ENCODE measurements around the gene ELOVL6. TPM values are rescaled to one million over a fixed set of nuclear protein-coding genes. Genes with fewer than 3 reads are reported as not detected.

The ELOVL6 gene
- total RNA-seq, 2 donors from 2014 or later: 1.3 to 1.6 TPM

- 86% methylated on average over 2 of the region's 2 CpGs for WGBS
- no peak for DNase-seq (ENCODE audit: low spot score)
- H3K4me3 ChIP-seq: no peak overlapping the region
- no peaks in the 10 kb centered on the region for H3K27me3 ChIP-seq (replicated peaks; ENCODE audit: insufficient read depth)
- H3K9me3 ChIP-seq: no peaks in the 10 kb centered on the region
- no peaks in the 10 kb centered on the region for H3K4me1 ChIP-seq (replicated peaks)
- H3K36me3 ChIP-seq: no peaks in the 10 kb centered on the region
- intact Hi-C loops (cut with DNase I): no loop called here
- no peak overlapping the region for H3K27ac ChIP-seq
- TF ChIP-seq POLR2A (IDR thresholded peaks at IDR 0.05) (no peak), POLR2AphosphoS5 (IDR thresholded peaks at IDR 0.05) (no peak), CTCF (IDR thresholded peaks at IDR 0.05) (no peak)
These were observed 93.8 kb downstream of the ELOVL6 start for GRCh38 chr4:110104661-110105060.

- intact Hi-C loops (cut with DNase I): no loop called here
These were observed 98.8 kb downstream of the ELOVL6 start for GRCh38 chr4:110099638-110100037.

GRCh38 chr4:110096405-110096804 lies 102.0 kb downstream of the ELOVL6 start:
- 83% methylated on average over 1 of the region's 1 CpG for WGBS

More at GRCh38 chr4:110099638-110100037, 98.8 kb downstream of the ELOVL6 start:
- H3K9me3 ChIP-seq: no peaks in the 10 kb centered on the region
- H3K27me3 ChIP-seq (replicated peaks; ENCODE audit: insufficient read depth): no peaks in the 10 kb centered on the region
- H3K4me1 ChIP-seq (replicated peaks): no peaks in the 10 kb centered on the region
- TF ChIP-seq POLR2AphosphoS5 (IDR thresholded peaks at IDR 0.05) (no peak), POLR2A (IDR thresholded peaks at IDR 0.05) (no peak), CTCF (IDR thresholded peaks at IDR 0.05) (no peak)
- H3K36me3 ChIP-seq: no peaks in the 10 kb centered on the region
- H3K27ac ChIP-seq: no peak overlapping the region
- DNase-seq (ENCODE audit: low spot score): no peak
- H3K4me3 ChIP-seq: no peak overlapping the region

DNA sequence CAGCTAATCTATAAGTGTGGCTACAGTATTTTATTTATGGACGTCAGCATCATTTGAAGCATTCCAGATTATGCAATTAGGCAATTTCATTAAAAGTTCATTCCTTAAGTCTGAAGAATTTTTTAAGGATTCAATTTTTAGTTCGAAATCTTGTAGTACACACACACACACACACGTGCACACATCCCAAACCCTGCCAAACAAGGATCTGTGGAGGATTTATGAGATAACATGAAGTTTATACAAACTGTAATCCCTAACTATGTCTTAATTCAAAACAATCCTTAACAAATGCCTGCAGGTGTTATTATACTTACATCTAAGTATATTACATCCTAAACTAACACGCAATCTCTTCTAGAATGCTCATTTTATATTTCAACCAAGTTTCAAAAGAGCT lies 105.8 kb downstream of the ELOVL6 start:
- intact Hi-C loops (cut with DNase I): no loop called here
- DNase-seq (ENCODE audit: low spot score): no peak

More at GRCh38 chr4:110096405-110096804, 102.0 kb downstream of the ELOVL6 start:
- DNase-seq (ENCODE audit: low spot score): no peak
- Histone ChIP-seq H3K27me3 (replicated peaks; ENCODE audit: insufficient read depth) (no peaks in the 10 kb centered on the region), H3K4me3 (no peak overlapping the region), H3K27ac (no peak overlapping the region), H3K36me3 (no peaks in the 10 kb centered on the region), H3K9me3 (no peaks in the 10 kb centered on the region), H3K4me1 (replicated peaks) (no peaks in the 10 kb centered on the region)
- TF ChIP-seq CTCF (IDR thresholded peaks at IDR 0.05) (no peak), POLR2AphosphoS5 (IDR thresholded peaks at IDR 0.05) (no peak)
- intact Hi-C loops (cut with DNase I): no loop called here

More for the DNA sequence above, 105.8 kb downstream of the ELOVL6 start:
- 90% methylated on average over 4 of the region's 4 CpGs for WGBS
- Histone ChIP-seq H3K36me3 (no peaks in the 10 kb centered on the region), H3K27me3 (replicated peaks; ENCODE audit: insufficient read depth) (no peaks in the 10 kb centered on the region), H3K9me3 (no peaks in the 10 kb centered on the region), H3K4me3 (no peak overlapping the region), H3K27ac (no peak overlapping the region), H3K4me1 (replicated peaks) (no peaks in the 10 kb centered on the region)
- no peak for TF ChIP-seq CTCF (IDR thresholded peaks at IDR 0.05)
- no peak for TF ChIP-seq POLR2AphosphoS5 (IDR thresholded peaks at IDR 0.05)
- no peak for TF ChIP-seq POLR2A (IDR thresholded peaks at IDR 0.05)

All from prostate gland (tissue), 2 donors.